CD4-positive, alpha-beta memory T cell (primary cell): ENCODE measurements around the gene GPN2. TPM values are rescaled to one million over a fixed set of nuclear protein-coding genes. Genes with fewer than 3 reads are reported as not detected.

Experiments
- CTCF ChIA-PET: fragments of 350-600 bp; sonication (Branson Sonifier 250); formaldehyde crosslinking; loops from one replicate; lab custom pipeline; 2021; ENCODE audit warnings: inconsistent platforms; ENCODE audit not compliant: partially characterized antibody; lab: Charles Lee
- POLR2A ChIA-PET: fragments of 350-600 bp; sonication (Branson Sonifier 250); formaldehyde crosslinking; loops from one replicate; lab custom pipeline; 2021; ENCODE audit not compliant: partially characterized antibody; lab: Charles Lee
- DNase-seq, 5 donors: peaks; one replicate each; pipeline versions ENCODE4 v3.0.0 to v3.0.0-alpha.2; 2020 to 2022; ENCODE audit warnings: mixed read lengths in 1 of 5
- H3K27ac ChIP-seq: one replicate; pipeline ENCODE4 v1.7.0; 2013; ENCODE audit warnings: low read depth, low read length
- H3K27me3 ChIP-seq: 2 replicates; pipeline ENCODE4 v1.7.0; 2013; ENCODE audit warnings: mild to moderate bottlenecking, low read length, moderate library complexity; ENCODE audit not compliant: insufficient read depth
- H3K36me3 ChIP-seq: 2 replicates; pipeline ENCODE4 v1.7.0; 2013; ENCODE audit warnings: mild to moderate bottlenecking, low read length, moderate library complexity; ENCODE audit not compliant: insufficient read depth
- H3K4me1 ChIP-seq: 2 replicates; pipeline ENCODE4 v1.7.0; 2013; ENCODE audit warnings: mild to moderate bottlenecking, low read length, moderate library complexity; ENCODE audit not compliant: insufficient read depth
- H3K4me3 ChIP-seq, 2 donors: one replicate each; pipeline ENCODE4 v1.7.0; 2013; ENCODE audit warnings: low read length in 2 of 2, mild to moderate bottlenecking in 1 of 2
- H3K9me3 ChIP-seq, 2 donors: one replicate each; pipeline ENCODE4 v1.7.0; 2013; ENCODE audit warnings: low read length in 2 of 2, control low read depth in 1 of 2; ENCODE audit not compliant: control insufficient read depth in 1 of 2
- H3K27ac Mint-ChIP-seq, 7 donors: one replicate each; pipeline ENCODE4 v1.8.0; 2020 to 2021; ENCODE audit warnings: mixed read lengths in 7 of 7, mild to moderate bottlenecking in 6 of 7, inconsistent platforms in 3 of 7, moderate library complexity in 3 of 7
- H3K27me3 Mint-ChIP-seq, 2 donors: one replicate each; pipeline ENCODE4 v1.8.0; 2020 to 2021; ENCODE audit warnings: mixed read lengths in 2 of 2
- H3K36me3 Mint-ChIP-seq, 2 donors: one replicate each; pipeline ENCODE4 v1.8.0; 2020 to 2021; ENCODE audit warnings: mixed read lengths in 2 of 2, inconsistent platforms in 1 of 2, mild to moderate bottlenecking in 1 of 2
- H3K4me1 Mint-ChIP-seq, 4 donors: one replicate each; pipeline ENCODE4 v1.8.0; 2020 to 2021; ENCODE audit warnings: mixed read lengths in 4 of 4, mild to moderate bottlenecking in 1 of 4
- H3K4me3 Mint-ChIP-seq, 8 donors: one replicate each; pipeline ENCODE4 v1.8.0; 2020 to 2021; ENCODE audit warnings: mixed read lengths in 8 of 8, mild to moderate bottlenecking in 7 of 8, moderate library complexity in 6 of 8, inconsistent platforms in 3 of 8
- H3K9me3 Mint-ChIP-seq, 8 donors: one replicate each; pipeline ENCODE4 v1.8.0; 2020 to 2021; ENCODE audit warnings: mixed read lengths in 8 of 8, mild to moderate bottlenecking in 5 of 8, inconsistent platforms in 3 of 8, moderate library complexity in 1 of 8
- intact Hi-C: fragments of 100-400 bp; cut with micrococcal nuclease; formaldehyde crosslinking; loops from one replicate; pipeline ENCODE4 v1.15.1; 2023
- polyA plus RNA-seq, 2 donors: library from polyadenylated mRNA; unstranded; fragments of 300-500 nt; fragmentation: Illumina TruSeq; gene quantifications; one replicate each; pipeline ENCODE4 v1.2.3, GENCODE V29; 2021
- total RNA-seq, 2 experiments: library from RNA; stranded (reverse); gene quantifications; one replicate each; pipeline ENCODE4 v1.2.3, GENCODE V29; 2021

The GPN2 gene
- total RNA-seq (10 to 100 TPM; 37.0 to 38.0 TPM), polyA plus RNA-seq (10 to 100 TPM; 15.3 to 18.8 TPM)

- peaks cover 34% of the 10 kb centered on the region for H3K4me1 ChIP-seq
- no peaks in the 10 kb centered on the region for H3K27me3 Mint-ChIP-seq
- intact Hi-C loops = loop anchor here (1.0 kb wide), 2 partner anchors 10 to 25 kb away; partner anchors contain the start of gene GPATCH3
- no peaks in the 10 kb centered on the region for H3K27me3 ChIP-seq
- H3K9me3 Mint-ChIP-seq = no peaks in the 10 kb centered on the region
- ChIA-PET CTCF (interaction anchor here (1.1 to 3.1 kb wide), 12 partner anchors 9 to 288 kb away, joined by 3 to 15 read pairs (median 5); no protein-coding TSS in a partner anchor), POLR2A (interaction anchor here (0.6 to 7.0 kb wide), 24 partner anchors 9 to 1691 kb away, joined by 3 to 114 read pairs (median 5); partner anchors contain the start of genes ARID1A, GPATCH3, NUDC and SFN)
- H3K4me3 Mint-ChIP-seq = peak within 1 kb of the TSS; percentile 91 to 97 (median 96)
- no peaks in the 10 kb centered on the region for H3K9me3 ChIP-seq
- peak within 1 kb of the TSS; percentile 97 to 98 (median 97) for H3K27ac Mint-ChIP-seq
- peak; percentile 72 to 84 (median 75) for DNase-seq
- peaks cover 22 to 46% (median 31%) of the 10 kb centered on the region in 4 donors for H3K4me1 Mint-ChIP-seq
- peaks cover 53% of the 10 kb centered on the region for H3K36me3 ChIP-seq
- peaks cover 36 to 60% of the 10 kb centered on the region in 2 donors for H3K36me3 Mint-ChIP-seq
- peak within 1 kb of the TSS; percentile 81 to 98 for H3K4me3 ChIP-seq
- peak within 1 kb of the TSS; percentile 93 for H3K27ac ChIP-seq
These were observed at the start of gene GPN2 for GRCh38 chr1:26889551-26890466. Gene GPN2, minus strand, starts transcription at chr1:26890283. Its CDS starts 187 bp downstream, at chr1:26890096.

- peaks cover 22 to 48% of the 10 kb centered on the region in 2 donors for H3K36me3 Mint-ChIP-seq
- H3K4me1 Mint-ChIP-seq = peaks cover 0 to 10% (median 1%) of the 10 kb centered on the region in 4 donors
- Histone ChIP-seq H3K9me3 (no peaks in the 10 kb centered on the region), H3K27ac (no peak overlapping the region), H3K4me3 (no peak overlapping the region), H3K4me1 (no peaks in the 10 kb centered on the region), H3K36me3 (peaks cover 30% of the 10 kb centered on the region), H3K27me3 (no peaks in the 10 kb centered on the region)
- no peaks in the 10 kb centered on the region for H3K27me3 Mint-ChIP-seq
- ChIA-PET CTCF (interaction anchor here (0.9 kb wide), 1 partner anchor 22 kb away, joined by 3 read pairs; the partner anchor contains the start of gene KDF1), POLR2A (no interaction called here)
- intact Hi-C loops = no loop called here
- no peak for DNase-seq
- no peaks in the 10 kb centered on the region for H3K9me3 Mint-ChIP-seq
- no peak overlapping the region for H3K4me3 Mint-ChIP-seq
- peak overlapping the region in 1 of 7 donors; percentile 53 for H3K27ac Mint-ChIP-seq
These were observed 48.6 kb upstream of the GPN2 start for GRCh38 chr1:26938659-26939025.

- ChIA-PET CTCF (interaction anchor here (0.9 kb wide), 1 partner anchor 22 kb away, joined by 3 read pairs; the partner anchor contains the start of gene KDF1), POLR2A (no interaction called here)
- Mint-ChIP-seq H3K9me3 (no peaks in the 10 kb centered on the region), H3K36me3 (peaks cover 20 to 47% of the 10 kb centered on the region in 2 donors), H3K27me3 (no peaks in the 10 kb centered on the region), H3K27ac (peak overlapping the region in 1 of 7 donors; percentile 73), H3K4me1 (peaks cover 0 to 10% (median 2%) of the 10 kb centered on the region in 4 donors), H3K4me3 (no peak overlapping the region)
- Histone ChIP-seq H3K27me3 (no peaks in the 10 kb centered on the region), H3K27ac (no peak overlapping the region), H3K9me3 (no peaks in the 10 kb centered on the region), H3K4me1 (no peaks in the 10 kb centered on the region), H3K4me3 (no peak overlapping the region), H3K36me3 (peaks cover 25% of the 10 kb centered on the region)
- intact Hi-C loops = no loop called here
- DNase-seq = no peak
These were observed 48.0 kb upstream of the GPN2 start for GRCh38 chr1:26938004-26938658.

GRCh38 chr1:26936823-26937222 is 46.7 kb upstream of the GPN2 start:
- Mint-ChIP-seq H3K27me3 (no peaks in the 10 kb centered on the region), H3K9me3 (no peaks in the 10 kb centered on the region), H3K4me1 (peaks cover 0 to 10% (median 5%) of the 10 kb centered on the region in 4 donors), H3K36me3 (peaks cover 18 to 45% of the 10 kb centered on the region in 2 donors), H3K4me3 (peak overlapping the region in 1 of 8 donors; percentile 38), H3K27ac (no peak overlapping the region)
- CTCF ChIA-PET = no interaction called here
- Histone ChIP-seq H3K27me3 (no peaks in the 10 kb centered on the region), H3K9me3 (no peaks in the 10 kb centered on the region), H3K36me3 (peaks cover 12% of the 10 kb centered on the region), H3K4me1 (no peaks in the 10 kb centered on the region), H3K4me3 (no peak overlapping the region), H3K27ac (no peak overlapping the region)
- POLR2A ChIA-PET = no interaction called here
- intact Hi-C loops = no loop called here
- DNase-seq = no peak

- POLR2A ChIA-PET = no interaction called here
- CTCF ChIA-PET = no interaction called here
- H3K36me3 Mint-ChIP-seq = peaks cover 29 to 51% of the 10 kb centered on the region in 2 donors
- no peak for DNase-seq
- H3K27me3 Mint-ChIP-seq = no peaks in the 10 kb centered on the region
- no peaks in the 10 kb centered on the region for H3K9me3 ChIP-seq
- H3K4me3 ChIP-seq = no peak overlapping the region
- intact Hi-C loops = no loop called here
- H3K36me3 ChIP-seq = peaks cover 12% of the 10 kb centered on the region
- no peaks in the 10 kb centered on the region for H3K27me3 ChIP-seq
- no peaks in the 10 kb centered on the region for H3K9me3 Mint-ChIP-seq
- no peak overlapping the region for H3K27ac Mint-ChIP-seq
- H3K4me1 Mint-ChIP-seq = peaks cover 0 to 5% (median 2%) of the 10 kb centered on the region in 4 donors
- H3K4me3 Mint-ChIP-seq = no peak overlapping the region
- H3K27ac ChIP-seq = no peak overlapping the region
- no peaks in the 10 kb centered on the region for H3K4me1 ChIP-seq
These were observed 42.4 kb upstream of the GPN2 start for GRCh38 chr1:26932531-26932930.

- peaks cover 15 to 36% of the 10 kb centered on the region in 2 donors for H3K36me3 Mint-ChIP-seq
- Histone ChIP-seq H3K4me1 (peaks cover 24% of the 10 kb centered on the region), H3K27ac (no peak overlapping the region), H3K36me3 (peaks cover 21% of the 10 kb centered on the region), H3K4me3 (no peak overlapping the region), H3K9me3 (no peaks in the 10 kb centered on the region), H3K27me3 (no peaks in the 10 kb centered on the region)
- H3K27me3 Mint-ChIP-seq = no peaks in the 10 kb centered on the region
- intact Hi-C loops = no loop called here
- H3K27ac Mint-ChIP-seq = peak overlapping the region in 3 of 7 donors; percentile 31 to 91 (median 79)
- H3K4me3 Mint-ChIP-seq = peak overlapping the region in 3 of 8 donors; percentile 92 to 97 (median 96)
- H3K4me1 Mint-ChIP-seq = peaks cover 26 to 51% (median 34%) of the 10 kb centered on the region in 4 donors
- ChIA-PET CTCF (no interaction called here), POLR2A (interaction anchor here (1.0 to 1.4 kb wide), 2 partner anchors 17 to 23 kb away, joined by 3 to 4 read pairs; no protein-coding TSS in a partner anchor)
- DNase-seq = no peak
- no peaks in the 10 kb centered on the region for H3K9me3 Mint-ChIP-seq
These were observed 33.6 kb upstream of the GPN2 start for GRCh38 chr1:26923711-26924110.
